ENCODE data around the gene C20orf144.

C20orf144 gene

GRCh38 chr20:33667245-33667675 lies 5.1 kb downstream of the C20orf144 start:
- H3K4me1 Mint-ChIP-seq, result peaks cover 42% of the 10 kb centered on the region
- H3K27ac Mint-ChIP-seq, result peak overlapping the region; percentile 88
- peak; percentile 51 for ATAC-seq
- no peaks in the 10 kb centered on the region for H3K27me3 Mint-ChIP-seq
- no peaks in the 10 kb centered on the region for H3K36me3 Mint-ChIP-seq
- H3K4me3 Mint-ChIP-seq, result peak overlapping the region; percentile 86
- no peaks in the 10 kb centered on the region for H3K9me3 Mint-ChIP-seq

- Mint-ChIP-seq H3K9me3 (no peaks in the 10 kb centered on the region), H3K36me3 (no peaks in the 10 kb centered on the region), H3K27me3 (no peaks in the 10 kb centered on the region), H3K4me1 (peaks cover 41% of the 10 kb centered on the region), H3K4me3 (peak overlapping the region; percentile 86), H3K27ac (peak overlapping the region; percentile 88)
- peak; percentile 66 for ATAC-seq
These were observed 5.7 kb downstream of the C20orf144 start for GRCh38 chr20:33667676-33668465.

GRCh38 chr20:33668466-33669155 lies 6.5 kb downstream of the C20orf144 start:
- Mint-ChIP-seq H3K36me3 (no peaks in the 10 kb centered on the region), H3K27ac (no peak overlapping the region), H3K4me3 (peak overlapping the region; percentile 86), H3K27me3 (no peaks in the 10 kb centered on the region), H3K9me3 (no peaks in the 10 kb centered on the region), H3K4me1 (peaks cover 46% of the 10 kb centered on the region)
- no peak for ATAC-seq

GRCh38 chr20:33669224-33669623 lies 7.1 kb downstream of the C20orf144 start:
- no peak overlapping the region for H3K4me3 Mint-ChIP-seq
- ATAC-seq, result no peak
- H3K36me3 Mint-ChIP-seq, result no peaks in the 10 kb centered on the region

GRCh38 chr20:33669873-33670640 lies 7.9 kb downstream of the C20orf144 start:
- Mint-ChIP-seq H3K27me3 (no peaks in the 10 kb centered on the region), H3K36me3 (no peaks in the 10 kb centered on the region), H3K4me1 (peaks cover 38% of the 10 kb centered on the region), H3K4me3 (no peak overlapping the region), H3K9me3 (no peaks in the 10 kb centered on the region), H3K27ac (no peak overlapping the region)
- no peak for ATAC-seq

More at GRCh38 chr20:33669224-33669623, 7.1 kb downstream of the C20orf144 start:
- Mint-ChIP-seq H3K4me1 (peaks cover 41% of the 10 kb centered on the region), H3K27me3 (no peaks in the 10 kb centered on the region), H3K27ac (no peak overlapping the region), H3K9me3 (no peaks in the 10 kb centered on the region)

GRCh38 chr20:33670715-33671499 lies 8.8 kb downstream of the C20orf144 start:
- peaks cover 36% of the 10 kb centered on the region for H3K4me1 Mint-ChIP-seq

GRCh38 chr20:33671573-33672288 lies 9.6 kb downstream of the C20orf144 start:
- H3K9me3 Mint-ChIP-seq, result no peaks in the 10 kb centered on the region
- ATAC-seq, result no peak
- no peak overlapping the region for H3K27ac Mint-ChIP-seq
- H3K4me3 Mint-ChIP-seq, result no peak overlapping the region
- H3K27me3 Mint-ChIP-seq, result no peaks in the 10 kb centered on the region
- peaks cover 29% of the 10 kb centered on the region for H3K4me1 Mint-ChIP-seq
- no peaks in the 10 kb centered on the region for H3K36me3 Mint-ChIP-seq

More at GRCh38 chr20:33670715-33671499, 8.8 kb downstream of the C20orf144 start:
- no peaks in the 10 kb centered on the region for H3K27me3 Mint-ChIP-seq
- no peak overlapping the region for H3K4me3 Mint-ChIP-seq
- ATAC-seq, result no peak
- H3K36me3 Mint-ChIP-seq, result no peaks in the 10 kb centered on the region
- no peaks in the 10 kb centered on the region for H3K9me3 Mint-ChIP-seq
- H3K27ac Mint-ChIP-seq, result no peak overlapping the region

- H3K9me3 Mint-ChIP-seq, result no peaks in the 10 kb centered on the region
These were observed 10.4 kb downstream of the C20orf144 start for GRCh38 chr20:33672426-33673113.

GRCh38 chr20:33673114-33673409 lies 10.9 kb downstream of the C20orf144 start:
- ATAC-seq, result no peak
- Mint-ChIP-seq H3K4me3 (peak overlapping the region; percentile 87), H3K9me3 (no peaks in the 10 kb centered on the region), H3K27me3 (no peaks in the 10 kb centered on the region), H3K27ac (peak overlapping the region; percentile 81), H3K36me3 (no peaks in the 10 kb centered on the region), H3K4me1 (peaks cover 25% of the 10 kb centered on the region)

More at GRCh38 chr20:33672426-33673113, 10.4 kb downstream of the C20orf144 start:
- Mint-ChIP-seq H3K36me3 (no peaks in the 10 kb centered on the region), H3K4me1 (peaks cover 27% of the 10 kb centered on the region), H3K4me3 (peak overlapping the region; percentile 87), H3K27me3 (no peaks in the 10 kb centered on the region), H3K27ac (peak overlapping the region; percentile 81)
- no peak for ATAC-seq

GRCh38 chr20:33673410-33674293 lies 11.5 kb downstream of the C20orf144 start:
- H3K9me3 Mint-ChIP-seq, result no peaks in the 10 kb centered on the region

GRCh38 chr20:33674294-33675135 lies 12.4 kb downstream of the C20orf144 start, which contains the start of gene NECAB3:
Gene NECAB3 (minus strand): TSS chr20:33674428. CDS start chr20:33674352, 76 bp downstream.
- Mint-ChIP-seq H3K9me3 (no peaks in the 10 kb centered on the region), H3K27ac (peak within 1 kb of the TSS; percentile 81), H3K36me3 (no peaks in the 10 kb centered on the region), H3K4me1 (peaks cover 33% of the 10 kb centered on the region), H3K27me3 (no peaks in the 10 kb centered on the region), H3K4me3 (peak within 1 kb of the TSS; percentile 87)
- peak; percentile 86 for ATAC-seq

More at GRCh38 chr20:33673410-33674293, 11.5 kb downstream of the C20orf144 start:
- peak overlapping the region; percentile 81 for H3K27ac Mint-ChIP-seq
- H3K27me3 Mint-ChIP-seq, result no peaks in the 10 kb centered on the region
- H3K36me3 Mint-ChIP-seq, result no peaks in the 10 kb centered on the region
- peak overlapping the region; percentile 87 for H3K4me3 Mint-ChIP-seq
- H3K4me1 Mint-ChIP-seq, result peaks cover 24% of the 10 kb centered on the region
- peak; percentile 75 for ATAC-seq
